ENCODE data around the gene GJB1. TPM values are rescaled to one million over a fixed set of nuclear protein-coding genes. Genes with fewer than 3 reads are reported as not detected.

The GJB1 gene
- total RNA-seq, 3 donors from 2014 or later: 24.2 to 78.9 (median 58.2) TPM

GRCh38 chrX:71236836-71237235 is 13.8 kb downstream of the GJB1 start:
- Histone ChIP-seq H3K36me3 (ENCODE audit: low read depth) (no peaks in the 10 kb centered on the region), H3K4me3 (no peak overlapping the region), H3K9me3 (no peaks in the 10 kb centered on the region), H3K4me1 (ENCODE audit: low read depth) (no peaks in the 10 kb centered on the region)
- no peak for DNase-seq
- intact Hi-C loops (cut with DNase I, micrococcal nuclease): no loop called here
- TF ChIP-seq CTCF (IDR thresholded peaks at IDR 0.05): no peak
- no peak for ATAC-seq

GRCh38 chrX:71239781-71240180 is 16.8 kb downstream of the GJB1 start:
- H3K9me3 ChIP-seq: no peaks in the 10 kb centered on the region
- no peak overlapping the region for H3K4me3 ChIP-seq
- TF ChIP-seq CTCF (IDR thresholded peaks at IDR 0.05): no peak
- ATAC-seq: no peak
- DNase-seq: no peak
- no peaks in the 10 kb centered on the region for H3K4me1 ChIP-seq (ENCODE audit: low read depth)
- intact Hi-C loops (cut with DNase I, micrococcal nuclease): no loop called here
- no peaks in the 10 kb centered on the region for H3K36me3 ChIP-seq (ENCODE audit: low read depth)

- DNase-seq: no peak
- no peaks in the 10 kb centered on the region for H3K36me3 ChIP-seq (ENCODE audit: low read depth)
- ATAC-seq: no peak
- TF ChIP-seq CTCF (IDR thresholded peaks at IDR 0.05): no peak
- intact Hi-C loops (cut with DNase I, micrococcal nuclease): no loop called here
- no peaks in the 10 kb centered on the region for H3K4me1 ChIP-seq (ENCODE audit: low read depth)
- H3K4me3 ChIP-seq: no peak overlapping the region
- H3K9me3 ChIP-seq: no peaks in the 10 kb centered on the region
Observed at GRCh38 chrX:71241301-71241700, 18.3 kb downstream of the GJB1 start.

- H3K4me1 ChIP-seq (ENCODE audit: low read depth): no peaks in the 10 kb centered on the region
- H3K4me3 ChIP-seq: no peak overlapping the region
- H3K36me3 ChIP-seq (ENCODE audit: low read depth): no peaks in the 10 kb centered on the region
- no peak for TF ChIP-seq CTCF (IDR thresholded peaks at IDR 0.05)
- ATAC-seq (no peak), DNase-seq (no peak)
- no peaks in the 10 kb centered on the region for H3K9me3 ChIP-seq
- intact Hi-C loops (cut with DNase I, micrococcal nuclease): no loop called here
Observed at GRCh38 chrX:71244359-71245128, 21.5 kb downstream of the GJB1 start.

- H3K36me3 ChIP-seq (ENCODE audit: low read depth): no peaks in the 10 kb centered on the region
- intact Hi-C loops (cut with DNase I, micrococcal nuclease): no loop called here
- ATAC-seq (peak; percentile 35), DNase-seq (no peak)
- TF ChIP-seq CTCF (IDR thresholded peaks at IDR 0.05): no peak
- H3K9me3 ChIP-seq: no peaks in the 10 kb centered on the region
- H3K4me3 ChIP-seq: no peak overlapping the region
- H3K4me1 ChIP-seq (ENCODE audit: low read depth): no peaks in the 10 kb centered on the region
Observed at GRCh38 chrX:71245159-71245558, 22.1 kb downstream of the GJB1 start.

Data from mucosa of descending colon (tissue), 3 donors.